Measurements from ENCODE around the gene FLRT2.

GRCh38 chr14:85581691-85582090, 51.7 kb downstream of the FLRT2 start:
- no peak for TF ChIP-seq EZH2 (IDR thresholded peaks at IDR 0.05; ENCODE audit: low read depth)
- TF ChIP-seq CTCF (conservative IDR thresholded peaks at IDR 0.05): no peak
